Inferior parietal cortex (tissue), 1 donor: ENCODE data around the gene OSBPL5.

Source experiments
- DNase-seq: peaks from one replicate; pipeline ENCODE4 v3.0.0-alpha.2; 2016; ENCODE audit errors: extremely low spot score

OSBPL5 gene

DNA sequence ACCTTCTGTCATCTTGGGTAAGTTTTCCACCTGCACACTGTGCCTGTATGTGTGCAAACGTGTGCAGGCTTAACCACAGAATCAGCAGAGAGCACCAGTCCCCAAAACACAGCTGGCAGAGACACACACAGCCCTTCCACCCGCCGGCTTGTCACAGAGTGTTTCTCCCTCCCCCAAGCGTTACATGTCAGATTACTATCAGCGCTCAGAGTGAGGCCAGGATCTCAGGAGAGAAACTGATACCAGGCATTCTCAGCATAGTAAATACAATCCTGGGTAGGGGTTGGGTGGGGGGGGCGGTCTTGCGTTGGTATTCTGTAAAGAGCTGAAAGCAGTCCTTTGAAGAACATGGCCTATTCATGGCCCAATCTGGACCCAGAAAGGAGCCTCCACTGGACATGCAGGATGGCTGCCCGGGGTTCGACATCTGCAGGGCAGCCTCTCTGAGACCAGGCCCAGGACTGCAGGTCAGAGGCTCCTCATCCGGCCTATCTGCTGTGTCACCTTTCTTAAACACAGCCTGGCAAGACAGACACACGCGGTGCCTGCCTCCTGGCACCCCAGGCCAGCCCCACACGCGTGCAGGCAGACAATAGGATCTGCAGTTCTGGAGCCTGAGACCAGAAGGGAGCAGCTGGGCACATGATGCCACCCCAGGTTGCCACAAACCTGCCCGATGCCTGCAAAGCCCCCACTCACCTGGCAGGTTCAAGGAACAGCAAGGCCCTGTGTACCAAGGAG lies 1.7 kb downstream of the OSBPL5 start:
- peak; percentile 36 for DNase-seq

DNA sequence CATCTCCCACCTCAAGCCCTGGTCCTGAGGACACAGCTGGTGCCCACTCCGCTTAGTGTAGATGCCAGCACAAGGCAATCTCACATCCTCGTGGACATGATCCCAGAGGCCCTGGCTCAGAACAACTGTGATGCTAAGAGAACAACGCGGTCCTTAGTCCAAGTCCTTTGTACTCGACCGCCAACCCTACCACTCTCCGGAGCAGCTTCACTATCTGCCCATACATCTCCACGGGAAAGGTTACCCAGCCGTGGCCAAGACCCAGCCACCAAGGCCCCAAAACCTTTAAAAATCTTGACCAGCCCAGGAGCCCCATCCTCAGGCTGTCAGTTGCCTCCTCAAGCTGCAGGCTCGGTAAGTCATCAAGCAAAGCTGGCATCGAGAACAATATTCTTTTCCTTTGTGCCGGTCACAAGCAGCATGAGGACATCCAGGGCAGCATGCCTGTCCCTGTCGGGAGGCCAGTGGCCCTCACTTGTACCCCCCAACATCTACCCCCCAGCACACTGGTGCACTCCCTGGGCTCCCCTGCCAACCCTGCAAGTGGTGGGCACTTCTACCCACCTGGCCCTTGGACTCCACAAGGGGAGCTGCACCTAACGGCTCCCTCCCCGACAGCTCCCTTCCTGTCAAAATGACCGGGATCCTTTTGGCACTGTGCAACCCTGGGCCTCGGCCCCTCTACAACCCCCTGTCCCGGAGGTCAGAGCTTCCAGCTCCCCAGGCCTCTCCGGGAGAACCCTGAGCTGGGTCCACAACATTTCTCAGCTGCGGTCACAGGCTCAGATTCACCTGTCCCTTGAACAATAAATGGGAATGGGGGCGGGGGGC lies 2.5 kb downstream of the OSBPL5 start:
- peak; percentile 47 for DNase-seq

DNA sequence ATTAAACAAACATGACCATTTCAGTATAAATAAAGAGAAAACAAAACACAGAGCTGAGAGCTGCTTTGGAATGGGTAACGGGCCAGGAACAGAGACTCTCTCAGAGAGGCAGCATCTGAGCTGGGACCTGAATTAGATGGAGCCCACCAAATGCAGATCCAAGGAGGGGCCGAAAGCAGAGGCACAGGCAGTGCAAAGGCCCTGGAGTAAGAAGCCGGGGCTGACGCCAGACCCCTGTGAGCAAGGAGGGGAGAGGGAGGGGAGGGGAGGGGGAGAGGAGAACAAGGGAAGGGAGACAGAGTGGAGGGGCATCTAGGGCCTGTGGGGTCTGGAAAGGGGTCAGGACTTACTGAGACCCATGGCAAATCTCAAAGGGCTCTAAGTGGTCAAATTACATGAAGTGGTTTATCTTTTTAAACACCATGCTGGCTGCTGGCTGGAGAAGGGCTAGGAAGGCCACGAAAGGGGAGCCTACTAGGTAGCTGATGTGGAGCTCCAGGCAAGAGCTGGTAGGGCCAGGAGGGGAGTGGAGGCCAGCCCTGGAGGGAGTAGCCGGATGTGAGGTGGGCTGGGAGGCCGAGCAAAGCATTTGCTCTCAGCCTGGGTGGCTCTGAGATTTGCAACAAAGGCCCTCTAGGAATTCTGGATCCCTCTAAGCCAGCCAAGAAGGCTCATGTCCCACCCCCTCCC lies 3.2 kb downstream of the OSBPL5 start:
- DNase-seq: no peak

DNA sequence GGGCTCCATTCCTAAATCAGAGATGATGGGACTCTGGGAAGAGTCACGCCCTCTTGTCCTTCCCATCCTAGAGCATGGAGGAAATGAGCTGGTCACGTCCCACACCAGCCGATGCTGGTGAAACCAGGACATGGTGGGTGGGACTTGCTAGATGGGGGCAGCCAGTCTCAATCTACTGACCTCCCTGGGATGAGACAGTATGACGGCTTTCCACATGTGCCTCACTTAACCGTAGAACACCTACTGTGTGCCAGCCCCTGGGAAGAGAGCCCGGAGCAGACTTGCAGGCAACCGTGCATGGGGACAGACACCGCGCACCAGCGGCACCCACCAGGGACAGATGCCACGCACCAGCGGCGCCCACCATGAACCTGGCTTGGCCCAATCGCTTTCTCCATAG lies 3.8 kb downstream of the OSBPL5 start:
- no peak for DNase-seq

DNA sequence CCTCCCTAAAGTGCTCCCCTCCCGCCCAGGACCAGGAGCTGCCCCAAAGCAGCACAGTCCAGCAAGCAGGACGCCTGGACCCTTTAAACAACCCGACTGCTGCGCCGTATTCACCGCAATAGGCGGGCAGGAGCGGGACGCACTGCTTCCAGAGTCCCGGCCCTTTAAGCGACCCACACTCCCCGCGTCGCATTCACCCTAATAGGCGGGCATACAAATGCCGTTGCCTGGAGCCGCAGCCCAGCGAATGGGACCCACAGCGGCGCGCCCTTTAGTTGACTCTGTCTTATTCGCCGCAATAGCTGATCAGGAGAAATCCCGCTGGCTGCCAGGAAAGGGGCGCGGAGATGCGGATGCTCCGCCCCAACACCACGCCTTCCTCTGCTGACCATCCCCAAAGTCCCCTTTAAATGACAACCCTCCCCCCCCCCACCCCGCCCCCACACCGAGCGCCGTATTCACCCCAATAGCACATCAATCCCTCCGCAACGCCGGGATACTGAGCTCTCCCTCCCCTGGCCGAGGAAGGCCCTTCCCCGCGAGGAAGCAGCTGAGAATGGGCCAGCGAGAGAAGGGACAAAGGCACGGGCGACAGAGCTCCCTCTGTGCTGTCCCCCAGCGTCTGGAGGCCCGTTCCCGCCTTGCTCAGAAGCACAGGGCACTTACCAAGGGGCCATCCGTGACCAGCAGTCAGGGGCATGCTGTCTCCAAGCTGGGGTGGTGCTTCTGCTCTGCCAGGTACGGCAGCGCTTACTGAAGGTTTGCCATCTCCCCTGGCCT lies 4.7 kb downstream of the OSBPL5 start:
- peak; percentile 89 for DNase-seq

DNA sequence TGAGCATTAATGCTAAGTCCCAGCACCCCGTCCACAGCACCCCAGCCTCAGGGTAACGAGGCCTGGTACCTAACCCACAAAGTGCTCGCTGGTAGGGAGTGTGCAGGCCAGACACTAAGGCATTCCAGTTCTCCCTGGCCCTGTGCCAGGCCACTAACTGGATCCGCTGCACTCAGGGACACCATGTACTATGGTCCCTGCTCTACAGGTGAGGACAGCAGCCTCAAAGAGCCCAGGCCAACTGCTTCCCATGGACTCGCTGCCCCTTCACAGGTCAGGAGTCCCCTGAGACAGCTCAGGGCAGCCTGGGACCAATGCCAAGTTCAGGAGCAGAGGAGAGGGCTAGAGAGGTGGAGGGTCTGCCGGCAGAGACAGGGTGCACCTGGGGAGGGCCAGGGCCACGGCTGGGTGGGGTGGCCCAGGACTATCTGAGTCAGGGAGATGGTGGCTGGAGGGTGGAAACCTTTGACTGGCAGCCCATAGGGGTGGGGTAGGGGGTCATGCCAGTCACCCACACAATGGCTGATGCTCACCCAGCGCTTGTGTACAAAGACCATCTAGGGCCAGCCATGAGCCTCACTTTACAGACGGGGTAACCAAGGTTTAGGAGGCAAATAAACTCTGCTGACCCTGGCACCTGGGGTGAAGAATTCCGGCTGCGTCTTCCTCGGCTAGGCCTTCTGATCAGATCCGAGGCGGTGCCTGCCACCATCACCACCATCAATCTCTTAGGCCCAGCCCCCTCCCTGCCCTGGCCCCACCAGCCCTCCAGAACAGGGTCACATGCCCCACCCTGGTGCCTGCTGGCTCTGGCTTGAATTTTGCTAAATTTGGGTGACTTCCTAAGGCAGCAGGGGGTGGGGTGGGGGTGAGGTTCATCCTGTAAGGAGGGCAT lies 5.6 kb downstream of the OSBPL5 start:
- DNase-seq: no peak

DNA sequence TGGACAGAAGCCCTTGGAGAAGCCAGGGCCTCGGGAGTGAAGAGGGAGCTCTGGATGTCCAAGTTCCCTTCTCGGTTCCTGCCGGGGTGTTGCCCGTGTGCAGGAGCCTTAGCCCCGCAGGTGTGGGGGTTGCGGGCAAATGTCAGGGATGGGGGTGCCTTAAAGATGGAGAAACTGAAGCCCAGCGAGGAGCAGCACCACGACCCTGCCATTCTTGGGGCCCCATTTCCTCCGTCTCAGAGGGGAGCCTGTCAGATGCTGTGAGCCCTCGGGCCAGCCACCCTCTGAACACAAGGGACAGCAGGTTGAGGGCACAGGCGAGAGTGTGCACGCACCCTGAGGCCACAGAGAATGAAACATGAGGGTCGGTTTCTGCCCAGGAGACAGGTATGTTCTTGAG lies 6.3 kb downstream of the OSBPL5 start:
- no peak for DNase-seq

DNA sequence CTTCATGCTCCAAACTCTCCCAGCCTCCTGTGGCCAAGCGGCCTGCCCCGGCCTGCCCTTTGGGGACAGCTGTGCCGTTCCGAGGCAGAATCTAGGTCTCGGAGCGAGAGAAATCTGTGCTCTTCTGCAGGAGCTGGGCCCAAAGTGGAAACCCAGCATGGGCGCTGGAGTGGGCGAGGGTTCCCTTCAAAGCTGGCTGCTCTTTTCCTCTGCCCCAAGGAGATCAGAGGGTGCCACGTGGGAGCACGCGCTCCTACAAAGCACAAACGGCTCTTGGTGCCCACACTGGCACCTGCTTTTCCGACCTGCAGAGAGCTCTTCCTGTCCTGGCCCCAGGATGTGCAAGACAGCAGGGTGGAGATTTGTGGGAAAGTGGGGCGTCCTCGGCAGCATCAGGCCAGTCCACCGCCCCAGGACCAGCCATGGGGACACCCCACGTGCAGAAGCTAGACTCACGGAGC lies 6.9 kb downstream of the OSBPL5 start:
- no peak for DNase-seq

DNA sequence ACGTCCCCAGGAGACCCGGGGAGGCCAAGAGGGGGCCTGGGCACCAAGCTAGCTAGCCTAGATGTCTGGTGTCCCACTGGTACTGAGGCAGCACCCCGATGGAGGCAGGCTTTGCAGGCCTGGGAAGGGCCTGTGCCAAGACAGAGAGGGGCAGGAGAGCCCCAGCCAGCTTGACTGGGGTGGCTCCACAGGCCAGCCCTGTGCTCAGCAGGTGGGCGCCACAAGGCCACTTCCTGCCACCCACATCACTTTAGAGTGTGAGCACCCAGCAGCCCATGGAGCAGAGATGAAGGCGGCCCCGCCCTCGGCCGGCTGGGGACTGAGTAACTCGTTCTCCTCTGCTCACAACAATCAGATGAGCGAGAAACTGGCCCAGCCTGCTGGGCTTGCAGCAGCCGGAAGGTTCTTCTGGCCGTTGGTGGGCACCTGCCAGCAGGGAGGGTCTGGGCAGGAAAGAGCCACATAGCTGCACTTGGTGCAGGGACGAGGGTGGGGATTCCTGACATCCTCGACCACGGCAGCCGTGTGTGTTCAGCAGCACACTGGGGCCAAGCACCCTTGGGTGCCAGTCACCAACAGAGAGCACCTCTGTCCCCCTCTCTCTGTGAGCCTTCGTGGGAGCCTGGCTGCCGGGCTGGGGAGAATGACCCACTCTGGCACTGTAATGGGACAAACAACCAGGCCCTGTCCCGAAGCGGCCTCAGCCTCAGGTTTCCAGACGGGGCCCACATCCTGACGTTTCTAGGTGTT lies 7.6 kb downstream of the OSBPL5 start:
- DNase-seq: no peak

DNA sequence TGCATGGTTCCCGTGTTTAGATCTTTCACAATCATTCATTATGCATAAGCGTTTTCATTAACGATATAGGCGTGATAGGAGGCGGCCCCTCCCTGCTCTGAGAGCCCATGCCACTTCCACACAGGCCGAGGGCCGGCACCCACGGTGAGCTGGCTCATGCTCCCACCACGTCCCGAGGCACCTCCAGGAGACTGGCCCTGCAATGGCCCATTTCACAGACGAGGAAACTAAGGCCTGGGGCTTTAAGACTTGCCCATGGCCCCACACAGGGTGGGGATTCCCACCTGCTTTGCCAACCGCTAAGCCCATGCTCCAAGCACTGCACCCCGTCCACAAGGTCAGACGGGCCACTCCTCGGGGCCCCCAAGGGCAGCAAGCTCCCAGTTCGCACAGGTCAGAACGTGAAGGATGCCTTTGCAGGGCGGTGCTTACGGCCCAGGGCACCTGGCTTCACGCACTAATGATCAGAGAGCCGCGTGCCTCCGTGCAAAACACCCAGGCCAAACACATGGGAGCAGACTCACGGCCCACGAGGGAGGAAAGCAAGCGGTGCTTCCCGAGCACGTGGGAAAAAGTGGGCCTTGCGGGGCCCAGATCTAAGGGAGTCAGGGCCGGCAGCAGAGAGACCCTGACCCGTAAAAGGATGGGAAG lies 8.3 kb downstream of the OSBPL5 start:
- no peak for DNase-seq

DNA sequence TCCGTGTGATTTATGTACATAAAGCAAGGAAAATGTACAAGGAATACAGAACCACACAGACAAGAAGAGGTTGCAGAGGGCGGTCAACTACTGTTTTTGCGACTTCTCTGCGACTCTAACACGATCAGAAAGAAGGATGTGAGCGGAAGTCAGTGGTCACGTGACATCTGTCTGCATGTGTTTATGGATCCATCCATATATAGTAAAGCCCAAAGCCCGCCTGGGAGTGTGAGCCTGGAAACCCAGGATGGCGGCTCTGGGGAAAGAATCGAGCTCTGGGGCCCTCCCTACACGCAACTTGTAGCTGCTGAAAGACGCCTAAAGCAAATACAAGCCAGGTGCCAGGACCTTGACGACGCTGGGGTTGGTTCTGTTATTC lies 8.8 kb downstream of the OSBPL5 start:
- no peak for DNase-seq

DNA sequence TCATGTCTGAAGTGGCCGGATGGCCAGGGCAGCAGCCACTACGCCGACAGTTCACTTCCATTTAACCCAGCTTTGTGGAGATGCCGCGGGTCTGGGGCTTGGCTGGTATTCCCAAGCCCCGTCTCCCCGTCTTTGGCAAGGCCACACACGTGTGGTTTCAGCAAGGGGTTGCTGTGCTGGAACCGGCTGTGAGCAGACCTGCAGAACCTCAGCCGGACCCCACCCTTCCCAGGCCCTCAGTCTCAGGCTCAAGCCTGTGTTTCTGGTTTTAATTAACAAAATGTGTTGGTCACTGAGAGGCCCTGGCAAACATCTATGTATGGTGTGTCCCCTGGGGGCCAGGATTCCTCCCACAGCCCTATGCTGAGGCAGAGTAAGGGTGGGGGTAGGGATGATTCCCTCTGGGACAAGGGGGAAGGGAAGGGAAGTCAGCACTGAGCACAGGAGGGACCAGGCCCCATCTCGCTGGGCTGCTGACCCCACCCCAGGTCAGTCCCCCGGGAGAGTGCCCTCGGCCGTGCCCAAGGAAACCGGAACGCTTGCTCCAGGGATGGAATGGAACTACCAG lies 9.3 kb downstream of the OSBPL5 start:
- no peak for DNase-seq

DNA sequence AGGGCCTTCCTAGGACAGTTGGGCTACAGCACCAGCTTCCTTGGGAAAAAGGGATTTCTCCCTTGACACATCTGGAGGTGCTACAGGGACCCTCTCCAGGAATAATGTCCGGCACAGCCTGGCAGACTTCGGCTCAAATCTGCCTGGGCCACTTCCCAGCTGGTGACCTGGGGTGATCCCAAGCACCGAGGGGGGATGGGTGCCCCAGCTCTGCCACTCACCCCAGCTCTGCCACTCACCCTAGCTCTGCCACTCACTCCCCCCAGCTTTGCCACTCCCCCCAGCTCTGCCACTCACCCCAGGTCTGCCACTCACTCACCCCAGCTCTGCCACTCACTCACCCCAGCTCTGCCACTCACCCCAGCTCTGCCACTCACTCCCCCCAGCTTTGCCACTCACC lies 9.9 kb downstream of the OSBPL5 start:
- DNase-seq: no peak

DNA sequence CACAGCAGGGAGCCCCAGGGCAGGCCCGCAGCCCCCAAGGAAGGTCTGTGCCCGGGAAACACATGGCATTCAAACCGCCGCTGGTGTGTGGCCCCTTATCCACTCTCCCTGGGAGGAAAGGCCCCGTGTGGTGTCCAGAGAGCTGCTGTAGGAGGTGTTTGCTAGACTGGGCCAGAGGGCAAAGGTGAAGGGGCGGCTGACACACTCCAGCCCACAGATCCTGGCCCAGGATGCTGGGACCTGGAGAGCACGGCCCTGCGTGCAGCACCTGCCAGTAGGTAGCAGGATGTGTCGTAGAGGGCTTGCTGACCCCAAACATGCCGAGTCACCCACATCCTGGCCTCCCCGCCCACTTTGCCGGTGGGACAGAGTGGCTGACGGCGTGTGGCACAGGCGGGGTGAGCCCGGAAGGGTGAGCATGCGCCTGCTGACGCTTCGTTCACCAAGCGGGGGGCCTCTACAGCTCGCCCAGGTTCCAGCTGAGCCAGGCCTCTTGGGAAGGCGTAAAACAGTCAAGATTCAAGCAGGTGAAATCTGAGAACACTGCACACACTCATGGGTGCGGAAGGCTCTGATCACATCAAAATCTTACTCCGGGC lies 11.0 kb downstream of the OSBPL5 start:
- DNase-seq: no peak

DNA sequence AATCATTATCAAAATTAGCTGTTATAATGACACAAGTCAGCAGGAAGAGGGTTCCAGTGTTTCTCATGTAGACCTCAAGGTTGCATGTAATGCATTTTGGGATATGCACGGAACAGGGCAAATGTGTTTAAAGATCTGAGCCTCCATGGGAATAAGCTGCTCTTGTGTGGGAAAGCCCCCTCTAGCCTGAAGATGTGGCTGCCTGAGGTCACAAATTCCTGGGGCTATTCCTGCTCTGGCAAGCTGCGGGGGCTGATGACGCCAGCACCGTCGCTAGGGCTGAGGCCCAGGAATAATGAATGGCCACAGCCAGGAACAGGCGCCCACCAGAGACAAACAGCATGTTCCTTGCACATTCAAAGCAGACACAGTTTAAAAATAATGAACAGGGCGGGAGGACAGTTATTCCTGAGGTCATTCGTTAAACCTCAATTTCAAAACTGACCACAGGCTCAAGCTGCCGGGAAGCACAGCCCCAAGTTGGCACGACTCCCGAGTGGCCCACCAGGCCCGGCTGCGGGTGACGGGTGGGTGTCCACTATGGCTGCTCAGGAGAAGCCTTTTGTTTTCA lies 11.7 kb downstream of the OSBPL5 start:
- DNase-seq: no peak

DNA sequence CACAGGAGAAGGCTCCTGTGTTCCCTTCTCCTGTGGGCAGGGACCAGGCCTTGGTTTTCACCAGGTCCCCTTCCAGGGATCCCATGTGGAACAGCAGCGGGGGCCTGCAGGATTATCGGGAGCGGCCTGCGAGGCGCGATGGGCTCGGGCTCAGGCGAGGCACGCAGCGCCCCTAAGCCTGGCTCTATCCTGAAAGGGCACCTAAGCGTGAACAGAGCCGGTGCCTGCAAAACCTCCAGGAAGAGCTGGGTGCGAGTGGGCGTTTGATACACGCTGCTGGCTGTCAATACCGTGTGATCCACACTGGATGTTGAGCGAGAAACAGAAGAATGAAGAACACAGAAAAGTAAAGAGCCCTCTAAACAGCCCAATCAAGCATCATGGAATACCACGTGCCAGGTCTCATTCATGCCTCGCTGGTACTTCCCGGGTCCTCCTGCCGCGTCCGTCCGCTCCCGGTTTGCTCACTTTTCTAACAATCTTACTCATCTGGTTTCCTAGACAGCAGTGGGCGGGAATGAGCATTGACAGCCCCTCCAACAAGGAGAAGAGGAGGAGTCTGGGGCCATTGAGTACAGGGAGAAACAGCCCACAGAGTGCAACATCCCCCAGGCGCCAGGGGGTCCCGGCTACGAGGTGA lies 12.5 kb downstream of the OSBPL5 start:
- no peak for DNase-seq

DNA sequence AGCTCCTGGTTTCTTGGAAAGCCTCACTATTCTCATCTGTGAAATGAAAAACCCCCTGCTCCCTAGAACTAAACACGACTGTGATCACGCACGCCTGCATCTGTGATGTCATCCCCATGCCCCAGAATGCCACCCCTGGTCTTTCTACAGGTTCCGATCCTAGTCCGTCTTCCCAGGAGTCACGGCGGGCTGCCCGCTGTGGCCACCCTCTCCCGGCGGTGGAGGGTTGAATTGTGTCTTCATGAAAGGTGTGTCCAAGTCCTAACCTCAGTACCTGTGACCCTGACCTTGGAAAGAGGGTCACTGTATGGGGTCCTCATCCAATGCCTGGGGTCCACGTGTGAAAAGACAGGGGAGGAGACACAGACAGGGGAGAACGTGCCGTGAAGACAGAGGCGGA lies 14.4 kb downstream of the OSBPL5 start:
- no peak for DNase-seq

DNA sequence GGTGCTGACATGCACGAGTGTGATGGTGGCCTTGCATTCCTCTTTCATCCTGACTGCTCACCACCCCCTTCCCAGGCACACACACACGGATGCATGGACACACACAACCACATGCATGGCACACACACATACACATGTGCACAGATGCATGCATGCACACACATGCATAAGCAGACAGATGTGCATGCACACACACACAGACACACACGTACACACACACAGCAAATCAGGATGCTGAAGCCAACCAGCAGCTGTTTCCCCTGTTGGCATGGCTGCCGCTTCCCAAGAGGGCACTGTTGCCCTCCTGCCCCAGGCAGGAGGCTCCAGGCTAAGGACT lies 15.3 kb downstream of the OSBPL5 start:
- no peak for DNase-seq
